Endometrial microvascular endothelial cells (primary cell): Measurements from ENCODE around the gene ATP8A2. TPM values are rescaled to one million over a fixed set of nuclear protein-coding genes. Genes with fewer than 3 reads are reported as not detected.

Source experiments
- in situ Hi-C: cut with HindIII; loops from 2 replicates; pipeline ENCODE4 v1.10.0; 2017; ENCODE audit warnings: low sequenced_read_pairs, low pct_unique_long_range_greater_than_20kb; ENCODE audit errors: inconsistent ontology term
- total RNA-seq: library from RNA; depleted of rRNA; stranded (reverse); fragments of >200 nt; gene quantifications from one replicate; pipeline ENCODE4 v1.2.3, GENCODE V29; 2015; ENCODE audit errors: inconsistent ontology term

Gene ATP8A2
- total RNA-seq, 1 donor from 2014 or later, result not detected

DNA sequence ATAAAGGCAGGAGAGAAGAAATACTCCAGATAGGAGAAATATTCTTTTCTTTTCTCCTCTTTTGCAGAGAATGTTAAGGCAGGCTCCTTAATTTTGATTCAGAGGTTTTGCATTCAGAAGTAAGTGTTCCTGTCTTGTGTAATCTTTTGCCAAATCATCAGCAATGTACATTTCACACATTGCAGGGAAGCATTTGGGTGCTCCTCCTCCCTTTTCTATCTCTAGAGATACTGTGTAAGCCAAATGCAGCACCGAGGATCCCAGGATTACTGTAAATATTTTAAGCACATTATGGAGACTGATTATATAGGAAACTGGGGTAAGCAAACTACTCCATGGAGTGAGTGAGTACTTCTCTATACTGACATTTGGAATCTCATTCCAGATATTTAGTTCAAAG is 7.2 kb downstream of the ATP8A2 start:
- in situ Hi-C loops, result no loop called here

DNA sequence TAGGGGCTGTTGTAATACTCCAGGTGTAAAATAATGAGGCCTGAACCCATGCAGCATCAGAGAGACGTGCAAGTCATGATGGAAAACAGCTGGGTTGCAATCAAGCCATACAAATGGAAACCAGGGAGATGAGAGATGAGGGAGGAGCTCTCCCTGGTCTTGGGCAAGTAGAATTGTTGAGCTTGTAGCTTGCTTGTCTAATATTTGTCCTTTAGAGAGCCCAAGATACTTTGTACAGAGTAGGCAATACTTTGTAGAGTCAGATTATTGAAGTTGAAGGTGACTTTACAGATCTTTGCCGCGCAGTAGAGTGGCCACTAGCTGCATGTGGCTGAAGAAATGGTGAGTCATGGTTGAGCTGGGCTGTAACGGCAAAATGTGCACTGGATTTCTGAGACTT is 8.3 kb downstream of the ATP8A2 start:
- in situ Hi-C loops, result no loop called here

- in situ Hi-C loops, result no loop called here
Measured at GRCh38 chr13:25380741-25381324, 9.1 kb downstream of the ATP8A2 start.

- in situ Hi-C loops, result no loop called here
Measured at GRCh38 chr13:25384758-25385410, 13.1 kb downstream of the ATP8A2 start.

- in situ Hi-C loops, result no loop called here
Measured at GRCh38 chr13:25391932-25392331, 20.2 kb downstream of the ATP8A2 start.

GRCh38 chr13:25394402-25395060 is 22.8 kb downstream of the ATP8A2 start:
- in situ Hi-C loops, result no loop called here

DNA sequence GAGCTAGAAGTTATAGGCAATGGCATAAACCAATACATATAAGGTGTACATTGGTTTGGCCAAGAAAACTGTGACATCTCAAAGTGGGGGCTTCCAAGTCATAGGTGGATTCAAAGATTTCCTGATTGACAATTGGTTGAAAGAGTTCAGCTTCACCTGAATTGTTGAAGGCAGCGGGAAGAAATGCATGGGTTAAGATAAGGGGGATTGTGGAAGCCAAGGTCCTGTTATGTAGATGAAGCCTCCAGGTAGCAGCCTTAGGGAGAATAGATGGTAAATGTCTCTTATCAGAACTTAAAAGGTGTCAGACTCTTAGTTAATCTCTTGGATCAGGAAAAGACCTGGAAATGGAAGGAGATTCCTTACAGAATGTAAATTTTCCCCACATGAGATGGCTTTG is 26.0 kb downstream of the ATP8A2 start:
- in situ Hi-C loops, result no loop called here

DNA sequence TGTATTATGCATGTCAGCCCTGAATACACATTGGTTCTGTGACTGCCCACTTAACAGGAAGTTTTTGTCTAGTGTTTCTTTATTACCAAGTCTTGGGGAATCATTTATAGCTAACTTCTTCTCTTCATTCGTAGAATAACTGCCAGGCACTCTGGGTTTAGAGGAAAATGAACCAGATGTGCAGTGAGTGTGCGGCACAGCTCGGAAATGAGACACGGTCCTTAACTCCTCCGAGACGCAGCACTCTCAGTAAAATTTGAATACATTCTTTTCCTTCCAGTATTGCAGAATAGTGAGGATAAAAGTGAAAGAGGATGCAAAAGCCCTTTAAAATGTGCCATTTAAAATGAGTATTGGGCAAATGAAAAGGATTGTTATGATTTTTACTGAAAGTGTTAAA is 29.2 kb downstream of the ATP8A2 start:
- in situ Hi-C loops, result no loop called here

GRCh38 chr13:25401958-25402357 is 30.2 kb downstream of the ATP8A2 start:
- in situ Hi-C loops, result no loop called here

DNA sequence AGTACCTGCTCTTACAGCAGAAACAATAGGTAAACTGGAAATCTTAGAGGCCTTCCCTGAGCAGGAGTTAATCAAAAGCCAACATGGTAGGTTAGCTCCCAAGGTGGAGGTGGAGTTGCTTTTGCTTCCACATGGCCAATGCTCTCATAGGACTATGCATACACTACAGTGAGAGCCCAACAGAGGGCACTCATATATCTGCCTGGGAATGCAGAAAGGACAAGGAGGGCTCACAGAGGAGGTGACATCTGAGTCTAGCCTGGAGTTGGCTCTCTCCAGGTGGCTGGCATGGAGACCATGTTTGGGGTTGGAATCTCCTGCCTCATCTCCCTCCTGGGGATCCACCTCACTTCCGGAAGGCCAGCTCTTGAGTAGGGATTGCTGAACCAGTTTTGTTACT is 34.6 kb downstream of the ATP8A2 start:
- in situ Hi-C loops, result no loop called here

GRCh38 chr13:25409938-25410337 is 38.2 kb downstream of the ATP8A2 start:
- in situ Hi-C loops, result no loop called here

DNA sequence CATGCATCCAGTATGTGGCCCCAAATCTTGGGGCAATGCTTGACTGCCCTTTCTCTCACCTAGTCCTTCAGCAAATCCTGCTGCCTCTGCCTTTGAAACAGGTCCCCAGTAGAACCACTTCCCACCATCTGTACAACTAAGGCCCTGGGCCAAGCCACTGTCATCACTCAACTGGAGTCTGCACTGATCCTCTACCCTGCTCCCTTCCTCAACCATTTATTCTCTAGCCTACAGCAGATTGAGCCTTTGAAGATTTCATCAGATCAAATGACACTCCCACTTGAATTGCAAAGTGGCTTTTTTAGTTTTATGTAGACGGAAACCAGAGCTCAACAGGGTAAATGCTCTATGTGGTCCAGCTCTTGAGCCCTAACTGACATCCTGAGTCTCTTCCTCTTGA is 43.5 kb downstream of the ATP8A2 start:
- in situ Hi-C loops, result no loop called here

DNA sequence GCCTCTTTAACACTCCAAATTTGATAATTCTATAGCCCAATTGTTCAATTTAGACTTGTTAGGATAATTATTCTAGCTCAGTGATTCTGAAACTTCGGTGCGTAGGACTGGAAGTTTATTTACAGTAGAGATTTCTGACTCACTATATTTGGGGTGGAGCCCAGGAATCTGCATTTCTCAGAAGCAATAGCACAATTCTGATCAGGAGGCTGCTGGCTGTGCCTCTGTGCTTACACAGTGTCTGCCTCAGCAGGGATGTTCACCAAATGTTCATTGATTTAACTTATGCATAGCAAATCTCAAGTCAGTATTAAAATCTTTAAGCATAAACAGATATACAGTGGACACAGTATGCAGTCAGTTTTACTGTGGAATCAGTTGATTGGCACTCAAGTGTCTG is 45.8 kb downstream of the ATP8A2 start:
- in situ Hi-C loops, result no loop called here

DNA sequence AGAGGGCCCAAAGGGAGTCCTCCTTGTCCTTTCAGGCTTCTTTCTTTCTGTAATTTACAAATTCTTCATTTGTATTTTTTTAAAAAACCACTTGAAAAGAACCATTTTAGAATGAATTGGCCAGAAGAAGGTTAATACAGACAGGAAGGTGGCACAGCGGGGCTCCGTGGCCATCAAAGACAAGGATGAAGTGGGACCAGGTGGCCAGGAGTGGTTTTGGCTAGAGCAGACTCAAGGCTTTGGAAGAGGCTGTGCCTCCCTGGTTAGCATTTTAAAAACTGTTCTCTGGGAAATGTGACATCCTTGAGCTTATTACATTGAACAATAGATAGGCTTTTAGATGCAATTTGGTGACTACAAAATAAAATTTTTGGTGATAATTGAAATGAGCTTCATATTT is 48.4 kb downstream of the ATP8A2 start:
- in situ Hi-C loops, result no loop called here

DNA sequence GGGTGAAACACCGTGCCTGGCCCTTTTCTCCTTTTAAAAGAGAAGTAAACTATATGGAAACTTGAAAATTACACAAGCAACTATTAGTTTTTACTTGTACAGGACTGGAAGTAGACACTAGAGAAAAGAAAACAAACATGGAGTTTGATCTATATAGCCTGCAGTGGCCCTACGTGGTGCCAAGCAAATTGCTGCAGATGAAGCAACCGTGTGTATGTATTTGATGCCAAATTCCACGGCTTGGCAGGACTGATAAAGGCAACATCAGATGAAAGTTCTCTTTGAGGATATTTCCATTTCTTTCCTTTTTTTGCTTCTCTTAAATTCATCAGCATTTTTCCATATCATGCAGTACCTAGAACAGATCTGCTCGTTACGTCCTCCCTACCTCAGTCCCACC is 49.8 kb downstream of the ATP8A2 start:
- in situ Hi-C loops, result no loop called here

DNA sequence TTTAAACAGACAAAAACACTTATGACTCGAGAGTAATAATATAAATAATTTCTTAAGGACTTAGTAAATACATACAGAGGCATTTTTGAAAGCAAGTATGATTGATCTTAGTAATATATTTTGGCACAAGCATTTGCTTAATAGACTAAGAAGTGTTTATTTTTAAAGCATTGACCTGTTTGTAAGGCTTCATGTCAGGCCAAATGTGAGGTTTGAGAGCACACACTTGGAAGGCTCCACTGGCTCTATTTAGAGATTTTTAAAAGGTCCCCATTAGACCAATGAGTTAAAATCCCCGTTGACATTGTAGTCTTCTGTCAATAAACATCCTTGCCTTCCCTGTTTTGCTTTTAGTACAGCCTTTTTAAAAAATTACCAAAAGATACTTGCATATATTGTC is 50.4 kb downstream of the ATP8A2 start:
- in situ Hi-C loops, result no loop called here

- in situ Hi-C loops, result no loop called here
Measured at GRCh38 chr13:25423831-25424230, 52.1 kb downstream of the ATP8A2 start.

DNA sequence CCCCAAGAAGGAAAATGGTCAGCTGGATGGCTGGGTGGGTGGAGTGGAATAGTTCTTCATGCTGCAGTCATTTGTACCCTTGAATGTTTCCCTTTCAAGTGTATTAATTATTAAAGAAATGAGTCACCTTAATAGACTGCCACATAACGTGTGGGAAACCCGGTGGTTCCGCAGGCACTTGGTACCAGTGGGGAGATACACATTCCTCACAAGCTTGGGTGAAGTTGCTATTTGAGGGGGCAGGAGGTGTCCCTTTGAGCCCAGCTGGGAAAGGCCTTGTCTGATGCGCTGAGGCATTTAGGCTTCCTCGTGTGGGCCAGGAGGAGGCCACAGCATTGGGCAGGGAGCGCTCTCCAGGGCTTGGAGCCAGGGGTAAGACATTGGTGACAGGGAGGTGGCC is 57.7 kb downstream of the ATP8A2 start:
- in situ Hi-C loops, result no loop called here

- in situ Hi-C loops, result no loop called here
Measured at GRCh38 chr13:25432691-25433090, 60.9 kb downstream of the ATP8A2 start.

DNA sequence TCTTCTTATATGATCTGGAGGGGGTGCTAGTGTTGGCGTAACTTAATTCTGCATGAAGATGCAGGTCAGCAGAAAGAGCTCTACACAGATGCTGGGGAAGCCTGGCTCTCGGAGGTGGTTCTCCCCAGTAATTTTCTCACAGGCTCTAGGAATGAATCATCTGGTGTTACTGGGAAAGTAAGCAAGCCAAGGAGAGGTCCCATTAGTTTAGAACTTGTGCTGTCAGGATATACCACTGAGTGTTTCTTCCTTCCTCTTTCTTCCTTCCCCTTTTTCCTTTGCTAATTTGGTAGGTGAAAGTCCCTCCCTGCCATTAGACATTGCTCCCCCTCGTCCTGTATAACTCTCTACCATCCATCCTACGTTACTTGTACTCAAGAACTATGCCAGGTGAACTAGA is 68.3 kb downstream of the ATP8A2 start:
- in situ Hi-C loops, result no loop called here

DNA sequence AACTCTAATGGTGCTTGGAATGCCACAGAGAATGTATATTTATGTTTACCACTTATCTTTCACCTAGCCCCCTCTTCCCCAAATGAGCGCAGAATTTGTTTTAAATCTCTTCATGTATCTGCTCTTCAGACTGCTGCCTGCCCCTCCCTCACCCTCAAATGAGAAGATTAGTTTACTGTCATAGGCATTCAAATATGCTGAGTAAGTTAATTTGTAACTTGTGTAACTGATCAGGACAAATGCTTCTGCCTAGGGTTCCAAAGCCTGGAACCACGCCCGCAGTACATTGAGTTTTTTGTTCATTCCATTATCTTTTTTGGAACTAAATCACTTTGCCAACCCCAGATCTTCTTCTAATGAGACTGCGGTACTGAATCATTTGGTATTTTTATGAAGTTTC is 74.5 kb downstream of the ATP8A2 start:
- in situ Hi-C loops, result no loop called here
